Inflammatory macrophage treated with lipopolysaccharide for 1 hour (primary cell): ENCODE results near the gene ALLC.
"Not testable (repeated sequence)": the region's sequence is repeated elsewhere in the genome, so short reads cannot be mapped to it uniquely, and the experiment has no call there.

ENCODE experiments used
- DNase-seq, 2 donors: peaks; one replicate each; pipeline ENCODE4 v3.0.0-alpha.2; 2020 to 2022

The ALLC gene

GRCh38 chr2:3656762-3657721 is 958 bp upstream of the ALLC start:
- no peak for DNase-seq

GRCh38 chr2:3659447-3660432 is 1.7 kb downstream of the ALLC start:
- DNase-seq: peak; percentile 0 to 9

- DNase-seq: not testable (repeated sequence)
Measured at GRCh38 chr2:3660640-3661039, 2.6 kb downstream of the ALLC start.

- DNase-seq: no peak
Measured at GRCh38 chr2:3661149-3661660, 3.2 kb downstream of the ALLC start.

DNA sequence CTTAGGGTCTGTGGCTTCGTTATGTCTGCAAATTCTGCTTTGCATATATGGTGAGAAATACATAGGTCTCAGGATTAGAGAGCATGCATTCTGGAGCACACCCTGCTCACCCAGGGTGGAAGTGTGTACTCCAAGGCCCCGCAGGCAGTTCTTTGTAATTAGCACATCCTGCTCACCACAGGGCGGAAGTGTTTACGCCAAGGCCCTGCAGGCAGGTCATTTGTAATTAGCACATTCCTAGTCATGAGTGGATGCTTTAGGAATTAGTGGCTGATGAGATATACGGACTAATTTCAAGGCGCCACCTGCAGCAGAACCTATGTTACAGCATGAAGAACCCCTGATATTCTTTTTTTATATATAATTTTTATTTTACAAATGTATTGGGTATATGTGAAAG is 4.2 kb downstream of the ALLC start:
- DNase-seq: no peak

- DNase-seq: no peak
Measured at GRCh38 chr2:3664118-3664517, 6.1 kb downstream of the ALLC start.

DNA sequence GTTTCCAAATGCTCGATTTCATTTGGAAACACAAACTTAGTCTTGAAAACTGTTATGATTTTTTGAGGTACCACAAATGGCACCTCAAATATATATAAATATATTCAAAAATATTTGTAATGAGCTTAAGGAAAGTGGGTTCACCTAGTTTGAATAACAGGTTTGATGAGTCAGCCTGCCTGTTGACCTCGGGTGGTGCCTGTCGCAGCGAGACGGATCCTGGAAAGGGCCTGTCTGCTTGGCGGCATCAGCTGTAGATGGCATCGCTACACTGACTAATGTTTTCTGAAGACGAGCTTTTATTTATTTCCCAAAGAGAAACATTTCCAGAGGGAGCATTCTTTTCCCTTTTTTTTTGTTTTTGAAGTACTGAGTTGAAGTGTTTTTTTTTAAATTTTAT is 6.9 kb downstream of the ALLC start:
- DNase-seq: no peak

DNA sequence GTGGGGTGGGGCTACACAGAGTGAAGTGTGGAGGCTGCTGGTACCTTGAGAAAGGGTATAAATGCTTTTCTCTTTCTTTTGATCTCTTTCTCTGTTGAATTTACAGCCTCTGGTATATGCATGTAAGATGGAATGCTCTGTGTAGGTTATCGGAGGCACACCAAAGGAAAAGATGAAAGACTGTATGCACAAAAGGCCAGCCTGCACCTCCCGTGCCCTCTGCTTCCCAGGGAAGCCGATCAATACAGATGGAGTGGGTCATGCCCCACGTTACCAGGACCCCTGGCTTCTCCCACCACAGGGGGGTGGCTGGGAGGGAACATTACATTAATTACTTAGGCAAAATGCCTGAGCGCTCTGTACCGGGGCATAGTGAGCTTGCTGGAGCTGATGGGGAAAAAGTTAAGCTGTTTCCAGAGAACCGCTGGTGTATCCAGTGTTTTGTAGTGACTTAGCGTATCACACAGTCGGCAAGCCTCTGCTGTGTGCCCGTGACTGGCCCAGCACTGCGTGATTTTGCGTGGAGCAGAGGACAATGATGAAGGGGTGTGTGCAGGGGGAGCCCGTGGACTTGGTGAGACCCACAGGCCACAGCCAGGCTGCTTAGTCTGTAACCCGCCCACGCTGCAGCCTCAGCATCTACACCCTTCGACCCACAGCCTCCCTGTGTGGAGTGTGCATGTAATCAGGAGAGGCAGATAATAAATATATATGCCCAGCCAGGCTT is 8.0 kb downstream of the ALLC start:
- DNase-seq: no peak

GRCh38 chr2:3666613-3666975 is 8.6 kb downstream of the ALLC start:
- no peak for DNase-seq

GRCh38 chr2:3667151-3667631 is 9.2 kb downstream of the ALLC start:
- DNase-seq: no peak

DNA sequence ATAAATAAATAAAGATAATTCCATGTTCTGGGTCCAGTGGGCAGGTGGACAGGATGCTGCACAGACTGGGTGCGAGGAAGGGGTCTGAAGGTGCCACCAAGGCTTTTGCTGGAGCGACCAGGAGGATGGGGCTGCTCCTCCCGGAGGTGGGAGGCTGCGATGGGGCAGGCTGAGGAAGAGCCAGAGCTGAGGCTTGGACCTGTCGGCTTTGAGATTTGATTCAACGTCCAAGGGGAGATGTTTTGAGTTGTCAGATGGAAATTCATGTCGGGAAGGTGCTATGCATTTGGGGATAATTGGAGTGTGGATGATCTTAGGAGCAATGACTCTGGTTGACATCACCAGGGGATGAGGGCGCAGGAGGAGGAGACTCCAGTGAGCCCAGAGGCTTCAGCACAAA is 11.7 kb downstream of the ALLC start:
- DNase-seq: no peak

DNA sequence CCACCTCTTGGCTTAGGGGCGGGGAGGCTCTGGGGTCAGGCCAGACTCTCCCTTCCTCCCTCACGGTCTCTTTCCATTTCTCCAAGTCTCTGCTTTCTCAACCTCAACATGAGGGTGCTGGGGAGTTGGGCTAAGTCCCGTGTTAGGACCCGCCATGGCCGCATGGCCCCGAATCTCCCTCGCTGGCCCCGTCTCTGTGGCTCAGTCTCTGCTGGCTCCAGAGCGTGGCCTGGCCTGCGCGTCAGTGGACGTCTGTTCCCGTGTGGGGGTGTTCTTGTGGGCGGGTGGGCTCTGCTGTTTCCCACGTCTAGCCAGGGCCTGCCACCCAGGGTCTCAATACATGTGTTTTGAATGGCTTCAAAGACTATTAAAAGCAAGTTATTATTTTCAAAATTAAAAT is 12.4 kb downstream of the ALLC start:
- no peak for DNase-seq

GRCh38 chr2:3670941-3671340 is 12.9 kb downstream of the ALLC start:
- DNase-seq: no peak

- no peak for DNase-seq
Measured at GRCh38 chr2:3672861-3673678, 15.1 kb downstream of the ALLC start.

- DNase-seq: no peak
Measured at GRCh38 chr2:3674066-3674845, 16.3 kb downstream of the ALLC start.

DNA sequence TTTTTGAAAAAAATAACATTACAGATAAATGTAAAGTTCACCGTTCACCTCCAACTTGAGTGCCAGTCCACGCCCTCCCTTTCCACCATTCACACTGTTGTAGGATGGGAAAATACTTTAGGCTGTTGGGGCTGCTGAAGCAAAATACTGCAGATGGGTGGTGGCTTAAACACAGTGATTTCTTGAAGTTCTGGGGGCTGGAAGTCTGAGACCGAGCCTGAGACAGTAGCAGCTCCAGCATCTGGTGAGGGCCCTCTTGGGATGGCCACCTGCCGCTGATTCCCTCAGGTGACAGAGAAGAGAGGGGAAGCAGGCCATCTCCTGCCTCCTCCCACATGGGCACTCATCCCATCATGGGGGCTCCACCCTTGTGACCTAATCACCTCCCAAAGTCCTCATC is 17.7 kb downstream of the ALLC start:
- no peak for DNase-seq

GRCh38 chr2:3677436-3677835 is 19.4 kb downstream of the ALLC start:
- no peak for DNase-seq

DNA sequence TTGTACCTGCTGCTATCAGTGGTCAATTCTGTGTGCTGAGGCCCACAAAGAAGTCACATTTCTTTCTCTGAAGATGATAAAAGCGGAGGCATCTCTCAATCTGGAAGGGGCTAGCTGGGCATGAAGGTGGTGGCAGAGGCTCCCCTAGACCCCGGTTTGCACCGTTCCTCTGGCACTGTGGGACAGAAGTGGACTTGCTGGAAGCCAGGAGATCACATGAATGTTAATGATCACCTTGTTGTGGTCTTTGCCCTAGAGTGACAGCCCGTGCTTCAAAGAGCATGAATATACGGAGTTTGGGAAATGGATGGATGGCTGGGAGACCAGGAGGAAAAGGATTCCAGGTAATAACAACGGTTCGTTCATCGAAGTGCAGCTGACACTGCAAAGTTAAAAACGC is 20.2 kb downstream of the ALLC start:
- no peak for DNase-seq

- DNase-seq: no peak
Measured at GRCh38 chr2:3679180-3679579, 21.2 kb downstream of the ALLC start.

- DNase-seq: no peak
Measured at GRCh38 chr2:3679616-3680393, 21.8 kb downstream of the ALLC start.
